Keratinocyte (primary cell): ENCODE results near the gene EML1.

ENCODE experiments used
- EZH2 ChIP-seq: IDR thresholded peaks from one replicate; pipeline ENCODE4 v1.6.1; 2012; ENCODE audit warnings: inconsistent platforms, mild to moderate bottlenecking, low read length, moderate library complexity
- TF ChIP-seq, protein P1 (sequence below), 3 experiments: IDR thresholded peaks in 1 of 3; conservative IDR thresholded peaks in 1 of 3; optimal IDR thresholded peaks in 1 of 3; 2 replicates in 2 of 3; 3 replicates in 1 of 3; pipeline versions ENCODE3 to v1.5.1; 2011; ENCODE audit warnings: low read length in 3 of 3, mild to moderate bottlenecking in 3 of 3, moderate library complexity in 2 of 3, control low read depth in 1 of 3, inconsistent platforms in 1 of 3; ENCODE audit not compliant: insufficient read depth in 2 of 3; ENCODE audit errors: extremely low read depth in 1 of 3

DNA sequence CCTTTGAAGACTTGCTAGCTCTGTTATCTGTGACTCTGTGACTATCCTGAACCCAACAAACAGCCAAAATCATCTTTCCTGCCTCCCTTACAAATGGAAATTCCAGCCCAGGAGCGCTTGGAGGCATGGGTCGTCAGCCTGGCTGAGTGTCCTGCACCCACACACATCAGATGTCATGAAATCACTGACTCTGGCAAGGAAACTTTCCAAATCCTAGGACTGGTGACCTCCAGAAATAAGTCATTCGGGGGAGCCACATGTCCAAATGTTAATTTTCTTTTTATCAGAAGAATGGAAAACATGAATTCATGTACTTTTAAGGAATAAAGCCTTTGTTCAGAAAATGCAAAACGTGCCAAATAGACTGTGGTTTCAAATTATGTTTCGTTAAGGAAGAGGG, 175.7 kb downstream of the EML1 start:
- TF ChIP-seq, protein P1, sequence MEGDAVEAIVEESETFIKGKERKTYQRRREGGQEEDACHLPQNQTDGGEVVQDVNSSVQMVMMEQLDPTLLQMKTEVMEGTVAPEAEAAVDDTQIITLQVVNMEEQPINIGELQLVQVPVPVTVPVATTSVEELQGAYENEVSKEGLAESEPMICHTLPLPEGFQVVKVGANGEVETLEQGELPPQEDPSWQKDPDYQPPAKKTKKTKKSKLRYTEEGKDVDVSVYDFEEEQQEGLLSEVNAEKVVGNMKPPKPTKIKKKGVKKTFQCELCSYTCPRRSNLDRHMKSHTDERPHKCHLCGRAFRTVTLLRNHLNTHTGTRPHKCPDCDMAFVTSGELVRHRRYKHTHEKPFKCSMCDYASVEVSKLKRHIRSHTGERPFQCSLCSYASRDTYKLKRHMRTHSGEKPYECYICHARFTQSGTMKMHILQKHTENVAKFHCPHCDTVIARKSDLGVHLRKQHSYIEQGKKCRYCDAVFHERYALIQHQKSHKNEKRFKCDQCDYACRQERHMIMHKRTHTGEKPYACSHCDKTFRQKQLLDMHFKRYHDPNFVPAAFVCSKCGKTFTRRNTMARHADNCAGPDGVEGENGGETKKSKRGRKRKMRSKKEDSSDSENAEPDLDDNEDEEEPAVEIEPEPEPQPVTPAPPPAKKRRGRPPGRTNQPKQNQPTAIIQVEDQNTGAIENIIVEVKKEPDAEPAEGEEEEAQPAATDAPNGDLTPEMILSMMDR (optimal IDR thresholded peaks at IDR 0.05 in 1 of 3, IDR thresholded peaks at IDR 0.05 in 1 of 3, conservative IDR thresholded peaks at IDR 0.05 in 1 of 3; ENCODE audit: extremely low read depth in 1 of 3, insufficient read depth in 2 of 3, low read length in 3 of 3) = no peak
- no peak for TF ChIP-seq EZH2
